Neuronal stem cell (in vitro differentiated cells): ENCODE measurements around the gene GALM.

Source experiments
- DNase-seq: peaks from one replicate; pipeline ENCODE4 v3.0.0-alpha.2; 2013; ENCODE audit warnings: low spot score
- H2AFZ ChIP-seq: one replicate; pipeline ENCODE4 v1.6.1; 2013; ENCODE audit warnings: mild to moderate bottlenecking, low read length, inconsistent platforms
- H2AK5ac ChIP-seq: 2 replicates; pipeline ENCODE4 v1.6.1; 2013; ENCODE audit warnings: low read depth, mild to moderate bottlenecking, inconsistent platforms, low read length, moderate library complexity, mixed read lengths
- H2BK120ac ChIP-seq: 2 replicates; pipeline ENCODE4 v1.6.1; 2013; ENCODE audit warnings: low read depth, mild to moderate bottlenecking, inconsistent platforms, low read length, moderate library complexity, mixed read lengths
- H2BK12ac ChIP-seq: one replicate; pipeline ENCODE4 v1.6.1; 2013; ENCODE audit warnings: low read length, inconsistent platforms
- H2BK15ac ChIP-seq: 2 replicates; pipeline ENCODE4 v1.6.1; 2013; ENCODE audit warnings: mild to moderate bottlenecking, low read length, inconsistent platforms, mixed read lengths
- H2BK5ac ChIP-seq: one replicate; pipeline ENCODE4 v1.6.1; 2013; ENCODE audit warnings: inconsistent platforms, mild to moderate bottlenecking, low read length, moderate library complexity
- H3K14ac ChIP-seq: one replicate; pipeline ENCODE4 v1.6.1; 2013; ENCODE audit warnings: low read length, inconsistent platforms
- H3K18ac ChIP-seq: 2 replicates; pipeline ENCODE4 v1.6.1; 2013; ENCODE audit warnings: low read length, inconsistent platforms
- H3K23ac ChIP-seq: 2 replicates; pipeline ENCODE4 v1.6.1; 2013; ENCODE audit warnings: low read depth, mild to moderate bottlenecking, mixed read lengths, low read length, inconsistent platforms; ENCODE audit not compliant: poor library complexity
- H3K27ac ChIP-seq: replicated peaks from 3 replicates; pipeline ENCODE4 v1.5.1; 2013; ENCODE audit warnings: low read length, inconsistent platforms
- H3K27me3 ChIP-seq, 3 experiments: 2 replicates each; pipeline ENCODE4 v1.6.1; 2013; ENCODE audit warnings: low read length in 3 of 3, mild to moderate bottlenecking in 2 of 3, inconsistent platforms in 1 of 3, low read depth in 1 of 3, mixed read lengths in 1 of 3, moderate library complexity in 1 of 3; ENCODE audit not compliant: control insufficient read depth in 3 of 3, insufficient read depth in 3 of 3
- H3K36me3 ChIP-seq, 2 donors: replicated peaks in 1 of 2; 2 replicates each; pipeline ENCODE4 v1.6.1; 2013; ENCODE audit warnings: low read length in 2 of 2; ENCODE audit not compliant: control insufficient read depth in 2 of 2, insufficient read depth in 2 of 2
- H3K4ac ChIP-seq: 2 replicates; pipeline ENCODE4 v1.6.1; 2013; ENCODE audit warnings: inconsistent platforms, mild to moderate bottlenecking, low read length, moderate library complexity
- H3K4me1 ChIP-seq, 2 donors: 1 replicate in 1 of 2; 2 replicates in 1 of 2; pipeline ENCODE4 v1.6.1; 2013; ENCODE audit warnings: low read length in 2 of 2, low read depth in 1 of 2; ENCODE audit not compliant: control insufficient read depth in 2 of 2, insufficient read depth in 1 of 2
- H3K4me2 ChIP-seq: one replicate; pipeline ENCODE4 v1.6.1; 2013; ENCODE audit warnings: mild to moderate bottlenecking, low read length, inconsistent platforms; ENCODE audit not compliant: insufficient read depth, poor library complexity, severe bottlenecking
- H3K4me3 ChIP-seq, 2 donors: 2 replicates each; pipeline ENCODE4 v1.5.1; 2013; ENCODE audit warnings: low read length in 2 of 2, mild to moderate bottlenecking in 2 of 2, inconsistent platforms in 1 of 2, moderate library complexity in 1 of 2
- H3K79me1 ChIP-seq: one replicate; pipeline ENCODE4 v1.6.1; 2013; ENCODE audit warnings: low read depth, mild to moderate bottlenecking, inconsistent platforms, low read length, moderate library complexity
- H3K9ac ChIP-seq: one replicate; pipeline ENCODE4 v1.6.1; 2013; ENCODE audit warnings: mild to moderate bottlenecking, low read depth, low read length, inconsistent platforms; ENCODE audit not compliant: poor library complexity
- H3K9me3 ChIP-seq, 2 donors: replicated peaks in 1 of 2; 2 replicates each; pipeline versions ENCODE3 to v1.6.1; 2013; ENCODE audit warnings: low read length in 2 of 2, mild to moderate bottlenecking in 2 of 2, inconsistent platforms in 1 of 2, low read depth in 1 of 2, mixed read lengths in 1 of 2, moderate library complexity in 1 of 2; ENCODE audit not compliant: control insufficient read depth in 2 of 2, insufficient read depth in 1 of 2
- H4K8ac ChIP-seq: one replicate; pipeline ENCODE4 v1.6.1; 2013; ENCODE audit warnings: low read depth, mild to moderate bottlenecking, inconsistent platforms, low read length, moderate library complexity
- H4K91ac ChIP-seq: one replicate; pipeline ENCODE4 v1.6.1; 2013; ENCODE audit warnings: low read length, low read depth, mild to moderate bottlenecking, inconsistent platforms; ENCODE audit not compliant: poor library complexity
- WGBS, 2 donors: extraction: QIAGEN DNeasy Blood & Tissue Kit; methylation state at CpG; one replicate each; pipeline ENCODE4 v1.1.7; 2013; ENCODE audit warnings: missing lambda C conversion rate in 2 of 2, mixed read lengths in 1 of 2; ENCODE audit not compliant: insufficient read length in 2 of 2, insufficient replicate concordance in 1 of 2; ENCODE audit errors: extremely low coverage in 2 of 2; 5-methylcytosine and 5-hydroxymethylcytosine counted together

The GALM gene

DNA sequence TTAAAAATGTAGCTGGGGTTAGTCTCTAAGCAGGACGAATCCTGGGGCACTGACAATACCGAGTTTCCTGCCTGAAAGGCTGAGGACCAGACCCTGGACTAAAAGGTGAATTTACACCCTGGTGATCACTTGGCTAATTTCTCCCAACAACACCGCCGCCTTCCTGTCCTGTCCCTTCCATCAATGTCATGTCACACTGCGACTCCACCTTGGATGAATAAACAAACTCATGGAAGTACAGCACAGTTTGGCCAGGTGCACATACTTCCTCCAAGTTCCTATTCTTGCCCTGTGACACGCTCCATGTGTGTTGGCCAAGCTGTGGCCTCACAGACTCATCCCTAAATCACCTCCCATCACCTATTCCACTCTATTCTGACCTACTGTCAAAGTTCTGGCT, 15.9 kb upstream of the GALM start:
- no peak overlapping the region for H3K4ac ChIP-seq
- no peak overlapping the region for H3K14ac ChIP-seq
- H3K9ac ChIP-seq, result peak overlapping the region; percentile 27
- H4K91ac ChIP-seq, result no peak overlapping the region
- H4K8ac ChIP-seq, result no peak overlapping the region
- no peak overlapping the region for H3K4me3 ChIP-seq
- no peak overlapping the region for H2BK120ac ChIP-seq
- DNase-seq, result no peak
- no peak overlapping the region for H2BK5ac ChIP-seq
- H3K79me1 ChIP-seq, result no peaks in the 10 kb centered on the region
- no CpG with 5 or more reads among the region's 6 CpGs for WGBS, 2 donors
- peaks cover 0 to 3% (median 0%) of the 10 kb centered on the region in 3 experiments for H3K27me3 ChIP-seq
- no peak overlapping the region for H3K18ac ChIP-seq
- no peaks in the 10 kb centered on the region for H3K36me3 ChIP-seq
- H2AFZ ChIP-seq, result no peak overlapping the region
- H3K27ac ChIP-seq, result no peak overlapping the region
- no peak overlapping the region for H2AK5ac ChIP-seq
- H2BK15ac ChIP-seq, result no peak overlapping the region
- no peak overlapping the region for H3K4me2 ChIP-seq
- H3K9me3 ChIP-seq, result no peaks in the 10 kb centered on the region
- H3K23ac ChIP-seq, result no peak overlapping the region
- no peak overlapping the region for H2BK12ac ChIP-seq
- no peaks in the 10 kb centered on the region for H3K4me1 ChIP-seq

GRCh38 chr2:38650717-38651116, 15.2 kb upstream of the GALM start:
- no peak overlapping the region for H3K4me2 ChIP-seq
- H4K8ac ChIP-seq, result no peak overlapping the region
- no peaks in the 10 kb centered on the region for H3K4me1 ChIP-seq
- no CpG with 5 or more reads among the region's 2 CpGs for WGBS, 2 donors
- H3K27ac ChIP-seq, result no peak overlapping the region
- H3K36me3 ChIP-seq, result no peaks in the 10 kb centered on the region
- H3K9ac ChIP-seq, result no peak overlapping the region
- peaks cover 0 to 3% (median 0%) of the 10 kb centered on the region in 3 experiments for H3K27me3 ChIP-seq
- no peak overlapping the region for H3K18ac ChIP-seq
- H3K9me3 ChIP-seq, result no peaks in the 10 kb centered on the region
- no peak overlapping the region for H3K14ac ChIP-seq
- no peak overlapping the region for H2BK15ac ChIP-seq
- H2BK5ac ChIP-seq, result no peak overlapping the region
- H2AFZ ChIP-seq, result no peak overlapping the region
- no peak overlapping the region for H2BK120ac ChIP-seq
- H2BK12ac ChIP-seq, result no peak overlapping the region
- no peak for DNase-seq
- H3K4ac ChIP-seq, result no peak overlapping the region
- no peak overlapping the region for H3K4me3 ChIP-seq
- no peak overlapping the region for H2AK5ac ChIP-seq
- H4K91ac ChIP-seq, result no peak overlapping the region
- H3K23ac ChIP-seq, result no peak overlapping the region
- H3K79me1 ChIP-seq, result no peaks in the 10 kb centered on the region

GRCh38 chr2:38652431-38653273, 13.3 kb upstream of the GALM start:
- Histone ChIP-seq H3K4me1 (no peaks in the 10 kb centered on the region), H3K36me3 (no peaks in the 10 kb centered on the region)

GRCh38 chr2:38653380-38653714, 12.6 kb upstream of the GALM start:
- Histone ChIP-seq H4K91ac (no peak overlapping the region), H3K9ac (no peak overlapping the region), H3K36me3 (no peaks in the 10 kb centered on the region), H2AK5ac (no peak overlapping the region), H3K27me3 (peaks cover 0 to 3% (median 0%) of the 10 kb centered on the region in 3 experiments), H3K4ac (no peak overlapping the region), H2BK15ac (no peak overlapping the region), H4K8ac (no peak overlapping the region), H3K79me1 (no peaks in the 10 kb centered on the region), H2BK12ac (no peak overlapping the region), H3K4me3 (no peak overlapping the region), H3K4me2 (no peak overlapping the region), H3K23ac (no peak overlapping the region), H2BK120ac (no peak overlapping the region), H2BK5ac (no peak overlapping the region), H3K4me1 (no peaks in the 10 kb centered on the region), H3K9me3 (no peaks in the 10 kb centered on the region), H2AFZ (no peak overlapping the region), H3K18ac (no peak overlapping the region), H3K14ac (no peak overlapping the region), H3K27ac (no peak overlapping the region)
- WGBS, 2 donors, result no CpG with 5 or more reads among the region's 2 CpGs
- DNase-seq, result no peak

More at GRCh38 chr2:38652431-38653273, 13.3 kb upstream of the GALM start:
- H3K4me2 ChIP-seq, result no peak overlapping the region
- H2BK5ac ChIP-seq, result no peak overlapping the region
- H2BK15ac ChIP-seq, result no peak overlapping the region
- no peak overlapping the region for H2BK120ac ChIP-seq
- no peak overlapping the region for H4K91ac ChIP-seq
- H3K4ac ChIP-seq, result no peak overlapping the region
- no peak overlapping the region for H2BK12ac ChIP-seq
- H2AK5ac ChIP-seq, result no peak overlapping the region
- peaks cover 0 to 3% (median 0%) of the 10 kb centered on the region in 3 experiments for H3K27me3 ChIP-seq
- no peak overlapping the region for H3K14ac ChIP-seq
- H2AFZ ChIP-seq, result no peak overlapping the region
- no peak overlapping the region for H3K18ac ChIP-seq
- H3K4me3 ChIP-seq, result no peak overlapping the region
- H3K23ac ChIP-seq, result no peak overlapping the region
- no peaks in the 10 kb centered on the region for H3K79me1 ChIP-seq
- no CpG with 5 or more reads among the region's 6 CpGs for WGBS, 2 donors
- no peak overlapping the region for H3K9ac ChIP-seq
- H3K9me3 ChIP-seq, result no peaks in the 10 kb centered on the region
- no peak overlapping the region for H4K8ac ChIP-seq
- no peak for DNase-seq
- H3K27ac ChIP-seq, result no peak overlapping the region
